Ureter (tissue), 1 donor: Measurements from ENCODE around the gene TRIM25. TPM values are rescaled to one million over a fixed set of nuclear protein-coding genes. Genes with fewer than 3 reads are reported as not detected.
"Not testable (repeated sequence)": the region's sequence is repeated elsewhere in the genome, so short reads cannot be mapped to it uniquely, and the experiment has no call there.

ENCODE experiments used
- DNase-seq: peaks from one replicate; pipeline ENCODE4 v3.0.0-alpha.2; 2020; ENCODE audit warnings: low spot score
- total RNA-seq: library from RNA; stranded (reverse); gene quantifications from one replicate; pipeline ENCODE4 v1.2.4, GENCODE V29; 2023
- donor health status: DM: yes; HTN: yes; CAD: no.

TRIM25 gene
- 118 TPM for total RNA-seq

- peak; percentile 96 for DNase-seq
Measured at GRCh38 chr17:56913867-56914580, at the start of gene TRIM25. TSS of gene TRIM25 (minus strand) at chr17:56914049. CDS start at chr17:56913988, 61 bp downstream.

GRCh38 chr17:56960596-56961538 is 47.0 kb upstream of the TRIM25 start, which contains the start of gene COIL:
TSS of gene COIL (minus strand) at chr17:56961050. CDS start at chr17:56961019, 31 bp downstream.
- DNase-seq, result peak; percentile 94

GRCh38 chr17:56956992-56957391 is 43.1 kb upstream of the TRIM25 start:
- DNase-seq, result no peak

GRCh38 chr17:56949595-56949994 is 35.7 kb upstream of the TRIM25 start:
- no peak for DNase-seq

- no peak for DNase-seq
Measured at GRCh38 chr17:56948491-56948890, 34.6 kb upstream of the TRIM25 start.

GRCh38 chr17:56947741-56948140 is 33.9 kb upstream of the TRIM25 start:
- no peak for DNase-seq

GRCh38 chr17:56945938-56946505 is 32.2 kb upstream of the TRIM25 start:
- DNase-seq, result no peak

GRCh38 chr17:56943505-56944125 is 29.8 kb upstream of the TRIM25 start:
- no peak for DNase-seq

- DNase-seq, result no peak
Measured at GRCh38 chr17:56939869-56940484, 26.1 kb upstream of the TRIM25 start.

GRCh38 chr17:56938206-56938605 is 24.4 kb upstream of the TRIM25 start:
- not testable (repeated sequence) for DNase-seq

- no peak for DNase-seq
Measured at GRCh38 chr17:56937687-56938086, 23.8 kb upstream of the TRIM25 start.

GRCh38 chr17:56936697-56937322 is 23.0 kb upstream of the TRIM25 start:
- DNase-seq, result no peak

- DNase-seq, result no peak
Measured at GRCh38 chr17:56935461-56935860, 21.6 kb upstream of the TRIM25 start.

- DNase-seq, result no peak
Measured at GRCh38 chr17:56934280-56934679, 20.4 kb upstream of the TRIM25 start.

- DNase-seq, result no peak
Measured at GRCh38 chr17:56933868-56934267, 20.0 kb upstream of the TRIM25 start.

- DNase-seq, result no peak
Measured at GRCh38 chr17:56933151-56933745, 19.4 kb upstream of the TRIM25 start.

- no peak for DNase-seq
Measured at GRCh38 chr17:56930739-56931337, 17.0 kb upstream of the TRIM25 start.

- DNase-seq, result no peak
Measured at GRCh38 chr17:56929362-56929969, 15.6 kb upstream of the TRIM25 start.

- no peak for DNase-seq
Measured at GRCh38 chr17:56928586-56928985, 14.7 kb upstream of the TRIM25 start.

GRCh38 chr17:56926704-56927103 is 12.9 kb upstream of the TRIM25 start:
- DNase-seq, result no peak
